ENCODE measurements around the gene TCF4.
A peak's percentile ranks its signal among the peaks of the same experiment; 100 is the strongest.

Gene TCF4

GRCh38 chr18:55224086-55224625 is 363.8 kb downstream of the TCF4 start:
- TF ChIP-seq CTCF (IDR thresholded peaks at IDR 0.05; ENCODE audit: low read depth, low read length, missing control alignments): no peak
- no peak overlapping the region for H3K4me3 ChIP-seq (ENCODE audit: low read depth, low read length)
- DNase-seq (ENCODE audit: low read depth): no peak

- TF ChIP-seq CTCF (IDR thresholded peaks at IDR 0.05; ENCODE audit: low read depth, low read length, missing control alignments): no peak
- no peak for DNase-seq (ENCODE audit: low read depth)
- H3K4me3 ChIP-seq (ENCODE audit: low read depth, low read length): no peak overlapping the region
Measured at GRCh38 chr18:55221622-55222021, 366.4 kb downstream of the TCF4 start.

- no peak overlapping the region for H3K4me3 ChIP-seq (ENCODE audit: low read depth, low read length)
- DNase-seq (ENCODE audit: low read depth): peak; percentile 39
- no peak for TF ChIP-seq CTCF (IDR thresholded peaks at IDR 0.05; ENCODE audit: low read depth, low read length, missing control alignments)
Measured at GRCh38 chr18:55220523-55220922, 367.5 kb downstream of the TCF4 start.

DNA sequence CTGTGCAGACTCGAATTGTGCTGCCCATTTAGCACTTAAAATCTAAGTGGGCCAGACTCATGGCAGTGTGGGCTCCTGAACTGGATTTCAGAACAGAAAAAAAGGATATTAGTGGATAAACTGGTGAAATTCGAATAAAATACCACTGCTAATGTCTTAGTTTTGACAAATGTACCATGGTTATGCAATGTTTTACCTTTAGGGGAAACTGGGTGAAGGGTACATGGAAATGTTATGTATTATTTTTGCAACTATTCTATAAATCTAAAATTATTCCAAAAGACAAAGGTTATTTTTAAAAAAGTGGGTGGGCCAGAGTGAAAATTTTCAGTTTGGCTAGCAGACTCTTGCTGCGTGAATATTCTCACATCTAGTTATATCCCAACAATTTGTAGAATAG is 368.2 kb downstream of the TCF4 start:
- no peak for DNase-seq (ENCODE audit: low read depth)
- no peak overlapping the region for H3K4me3 ChIP-seq (ENCODE audit: low read depth, low read length)
- no peak for TF ChIP-seq CTCF (IDR thresholded peaks at IDR 0.05; ENCODE audit: low read depth, low read length, missing control alignments)

DNA sequence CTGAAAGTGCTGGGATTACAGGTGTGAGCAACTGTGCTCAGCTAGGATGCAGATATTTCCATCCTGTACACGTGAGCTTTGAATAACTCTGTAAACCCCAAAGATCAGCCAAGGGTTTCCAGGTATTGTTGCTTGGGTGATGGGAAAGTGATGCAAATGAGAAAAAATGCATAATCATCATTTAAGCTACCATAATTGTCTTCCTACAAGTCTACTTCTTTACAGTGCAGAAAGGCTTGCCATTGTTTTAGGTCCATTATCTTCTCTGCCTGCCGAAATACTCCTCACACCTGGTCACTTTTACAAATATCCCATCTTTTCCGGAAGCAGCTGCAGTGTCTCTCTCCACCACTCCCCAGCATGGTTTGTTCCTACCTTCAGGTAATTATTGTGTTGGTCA is 368.9 kb downstream of the TCF4 start:
- no peak for TF ChIP-seq CTCF (IDR thresholded peaks at IDR 0.05; ENCODE audit: low read depth, low read length, missing control alignments)
- DNase-seq (ENCODE audit: low read depth): no peak
- H3K4me3 ChIP-seq (ENCODE audit: low read depth, low read length): no peak overlapping the region

GRCh38 chr18:55214969-55215368 is 373.0 kb downstream of the TCF4 start:
- H3K4me3 ChIP-seq (ENCODE audit: low read depth, low read length): no peak overlapping the region
- no peak for DNase-seq (ENCODE audit: low read depth)
- TF ChIP-seq CTCF (IDR thresholded peaks at IDR 0.05; ENCODE audit: low read depth, low read length, missing control alignments): no peak

GRCh38 chr18:55214534-55214933 is 373.5 kb downstream of the TCF4 start:
- no peak overlapping the region for H3K4me3 ChIP-seq (ENCODE audit: low read depth, low read length)
- no peak for DNase-seq (ENCODE audit: low read depth)

More at GRCh38 chr18:55214534-55214933, 373.5 kb downstream of the TCF4 start:
- no peak for TF ChIP-seq CTCF (IDR thresholded peaks at IDR 0.05; ENCODE audit: low read depth, low read length, missing control alignments)
